Esophagus squamous epithelium (tissue), 4 donors: Measurements from ENCODE around the gene MAN1B1.
"Not testable (repeated sequence)": the region's sequence is repeated elsewhere in the genome, so short reads cannot be mapped to it uniquely, and the experiment has no call there.

Experiments
- POLR2A ChIP-seq, 4 donors: fragments of 450-650 bp; IDR thresholded peaks; one replicate each; pipeline ENCODE4 v1.6.1; 2017; ENCODE audit warnings: antibody characterized with exemption in 4 of 4, mild to moderate bottlenecking in 4 of 4, moderate library complexity in 3 of 4
- TF ChIP-seq, protein P1 (sequence below), 6 experiments: fragments of 450-650 bp in 4 of 6; fragments of 200-600 bp in 2 of 6; sonication (generic) in 2 of 6; IDR thresholded peaks; one replicate each; pipeline ENCODE4 v1.5.1; 2016 to 2019; ENCODE audit warnings: antibody characterized with exemption in 6 of 6, mild to moderate bottlenecking in 4 of 6, moderate library complexity in 4 of 6

DNA sequence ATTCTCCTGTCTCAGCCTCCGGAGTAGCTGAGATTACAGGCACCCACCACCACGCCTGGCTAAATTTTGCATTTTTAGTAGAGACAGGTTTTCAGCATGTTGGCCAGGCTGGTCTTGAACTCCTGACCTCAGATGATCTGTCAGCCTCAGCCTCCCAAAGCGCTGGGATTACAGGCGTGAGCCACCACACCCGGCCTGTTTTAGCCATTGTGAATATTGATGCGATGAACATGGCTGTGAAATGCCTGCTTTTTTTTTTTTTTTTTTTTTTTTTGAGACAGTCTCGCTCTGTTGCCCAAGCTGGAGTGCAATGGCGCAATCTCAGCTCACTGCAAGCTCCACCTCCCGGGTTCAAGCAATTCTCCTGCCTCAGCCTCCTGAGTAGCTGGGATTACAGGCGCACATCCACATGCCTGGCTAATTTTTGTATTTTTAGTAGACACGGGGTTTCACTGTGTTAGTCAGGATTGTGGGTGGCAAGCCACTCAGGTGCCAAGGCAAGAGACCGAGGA, 31.4 kb downstream of the MAN1B1 start:
- not testable (repeated sequence) for TF ChIP-seq POLR2A (IDR thresholded peaks at IDR 0.05)
- TF ChIP-seq, protein P1, sequence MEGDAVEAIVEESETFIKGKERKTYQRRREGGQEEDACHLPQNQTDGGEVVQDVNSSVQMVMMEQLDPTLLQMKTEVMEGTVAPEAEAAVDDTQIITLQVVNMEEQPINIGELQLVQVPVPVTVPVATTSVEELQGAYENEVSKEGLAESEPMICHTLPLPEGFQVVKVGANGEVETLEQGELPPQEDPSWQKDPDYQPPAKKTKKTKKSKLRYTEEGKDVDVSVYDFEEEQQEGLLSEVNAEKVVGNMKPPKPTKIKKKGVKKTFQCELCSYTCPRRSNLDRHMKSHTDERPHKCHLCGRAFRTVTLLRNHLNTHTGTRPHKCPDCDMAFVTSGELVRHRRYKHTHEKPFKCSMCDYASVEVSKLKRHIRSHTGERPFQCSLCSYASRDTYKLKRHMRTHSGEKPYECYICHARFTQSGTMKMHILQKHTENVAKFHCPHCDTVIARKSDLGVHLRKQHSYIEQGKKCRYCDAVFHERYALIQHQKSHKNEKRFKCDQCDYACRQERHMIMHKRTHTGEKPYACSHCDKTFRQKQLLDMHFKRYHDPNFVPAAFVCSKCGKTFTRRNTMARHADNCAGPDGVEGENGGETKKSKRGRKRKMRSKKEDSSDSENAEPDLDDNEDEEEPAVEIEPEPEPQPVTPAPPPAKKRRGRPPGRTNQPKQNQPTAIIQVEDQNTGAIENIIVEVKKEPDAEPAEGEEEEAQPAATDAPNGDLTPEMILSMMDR (IDR thresholded peaks at IDR 0.05), result not testable (repeated sequence)
